HL-60 (cell line): ENCODE data around the gene IL5.

Experiments
- DNase-seq, 2 experiments: peaks; one replicate each; pipeline ENCODE4 v3.0.0-alpha.2; 2010 to 2020; ENCODE audit warnings: low read depth in 1 of 2, low spot score in 1 of 2
- H3K27ac ChIP-seq: fragments of 250-450 bp; sonication (Bioruptor Pico); replicated peaks from 2 replicates; pipeline ENCODE4 v1.5.1; 2020; ENCODE audit warnings: mild to moderate bottlenecking, moderate library complexity
- H3K27me3 ChIP-seq: fragments of 250-450 bp; sonication (Bioruptor Pico); 2 replicates; pipeline ENCODE4 v1.5.1; 2021; ENCODE audit warnings: mild to moderate bottlenecking, moderate library complexity; ENCODE audit not compliant: insufficient read depth, poor library complexity, severe bottlenecking
- H3K4me3 ChIP-seq: replicated peaks from 2 replicates; pipeline ENCODE4 v1.5.1; 2011; ENCODE audit warnings: mild to moderate bottlenecking, control low read depth, low read length; ENCODE audit not compliant: insufficient read depth
- CTCF ChIP-seq: IDR thresholded peaks from one replicate; pipeline ENCODE4 v1.5.1; 2011; ENCODE audit warnings: low read length, control low read depth, inconsistent platforms; ENCODE audit not compliant: insufficient read depth
- GABPA ChIP-seq: IDR thresholded peaks from 2 replicates; pipeline ENCODE4 v1.6.1; 2012; ENCODE audit warnings: low read depth
- POLR2AphosphoS5 ChIP-seq: IDR thresholded peaks from 2 replicates; pipeline ENCODE4 v1.6.1; 2012; ENCODE audit warnings: low read depth
- REST ChIP-seq: IDR thresholded peaks from 2 replicates; pipeline ENCODE4 v1.6.1; 2012; ENCODE audit warnings: low read depth; ENCODE audit not compliant: insufficient replicate concordance
- SPI1 ChIP-seq: IDR thresholded peaks from 2 replicates; pipeline ENCODE4 v1.6.1; 2012; ENCODE audit warnings: low read depth, mild to moderate bottlenecking, borderline replicate concordance

Gene IL5

GRCh38 chr5:132561601-132562000 lies 18.3 kb upstream of the IL5 start:
- no peak overlapping the region for H3K4me3 ChIP-seq
- H3K27ac ChIP-seq: no peak overlapping the region
- no peaks in the 10 kb centered on the region for H3K27me3 ChIP-seq
- DNase-seq: no peak
- TF ChIP-seq SPI1 (no peak), GABPA (no peak), POLR2AphosphoS5 (no peak), CTCF (no peak), REST (no peak)

GRCh38 chr5:132559383-132560060 lies 16.2 kb upstream of the IL5 start:
- no peak overlapping the region for H3K4me3 ChIP-seq
- DNase-seq: no peak
- no peak for TF ChIP-seq CTCF
- no peak overlapping the region for H3K27ac ChIP-seq
- no peaks in the 10 kb centered on the region for H3K27me3 ChIP-seq

- TF ChIP-seq GABPA: no peak
- no peak for TF ChIP-seq CTCF
- TF ChIP-seq POLR2AphosphoS5: no peak
- no peak for TF ChIP-seq REST
- no peak for TF ChIP-seq SPI1
- DNase-seq: peak; percentile 6 to 32
- Histone ChIP-seq H3K27me3 (no peaks in the 10 kb centered on the region), H3K4me3 (peak overlapping the region; percentile 60), H3K27ac (peak overlapping the region; percentile 90)
Observed at GRCh38 chr5:132557478-132558172, 14.3 kb upstream of the IL5 start.
